Measurements from ENCODE around the gene NUBP2. TPM values are rescaled to one million over a fixed set of nuclear protein-coding genes. Genes with fewer than 3 reads are reported as not detected.

The NUBP2 gene
- polyA plus RNA-seq, 4 donors: 32.7 to 58.6 (median 34.8) TPM

DNA sequence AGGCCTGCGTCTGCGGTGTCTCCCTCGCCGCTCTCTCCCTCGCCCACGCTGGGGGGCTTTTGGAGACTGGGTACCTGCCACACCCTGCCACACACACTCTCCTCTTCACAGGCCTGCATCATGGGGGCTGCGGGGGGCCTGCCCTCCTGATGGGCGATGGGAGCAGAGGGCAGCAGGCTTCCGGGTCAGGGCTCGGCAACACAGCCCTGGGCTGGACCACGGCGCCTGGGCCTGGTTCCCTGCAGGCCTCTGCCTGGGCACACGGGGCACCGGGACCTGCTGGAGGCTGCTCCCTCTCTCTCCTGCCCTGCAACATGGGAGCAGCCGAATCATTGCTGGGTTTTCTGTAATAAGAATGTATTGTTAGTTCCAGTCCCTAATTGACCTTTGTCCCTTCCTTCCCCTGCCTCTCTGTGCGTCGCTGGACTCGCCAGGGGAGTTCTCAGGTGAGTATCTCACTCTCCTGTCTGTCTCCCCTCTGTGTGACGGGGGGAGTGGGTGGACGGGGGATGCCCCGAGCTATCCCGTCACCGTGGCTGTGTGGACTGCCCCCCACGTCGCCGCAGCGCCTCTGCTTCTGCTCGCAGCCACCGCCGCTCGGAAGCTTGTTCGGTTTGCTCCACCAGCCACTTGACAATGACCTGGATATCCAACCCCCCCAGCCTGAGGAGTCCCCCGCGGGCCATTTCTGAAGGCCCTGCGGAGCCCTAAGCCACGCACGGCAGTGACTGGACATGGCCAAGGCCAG, 24.9 kb upstream of the NUBP2 start:
- DNase-seq (ENCODE audit: low read depth in 4 of 4, low spot score in 3 of 4): no peak

DNA sequence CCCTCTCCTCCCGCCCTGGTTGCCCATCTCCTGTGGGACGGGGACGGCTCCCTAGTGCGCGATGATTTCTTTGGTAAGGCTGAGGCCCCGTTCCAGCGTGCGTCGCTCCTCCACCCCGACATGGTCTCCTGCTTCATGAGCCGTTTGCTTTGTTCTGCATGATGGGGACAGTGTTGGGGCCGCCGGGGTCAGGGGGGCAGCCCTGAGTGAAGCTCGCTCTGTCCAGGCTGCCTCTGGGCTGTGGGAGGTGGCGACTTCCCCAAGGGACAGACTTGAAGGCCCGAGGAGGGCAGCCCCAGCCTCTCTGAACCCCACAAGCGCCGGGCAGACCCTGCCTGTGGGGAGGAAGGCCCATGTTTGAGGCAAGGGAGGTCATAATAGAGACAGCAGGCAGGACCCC, 23.8 kb upstream of the NUBP2 start:
- DNase-seq (ENCODE audit: low read depth in 4 of 4, low spot score in 3 of 4): no peak

DNA sequence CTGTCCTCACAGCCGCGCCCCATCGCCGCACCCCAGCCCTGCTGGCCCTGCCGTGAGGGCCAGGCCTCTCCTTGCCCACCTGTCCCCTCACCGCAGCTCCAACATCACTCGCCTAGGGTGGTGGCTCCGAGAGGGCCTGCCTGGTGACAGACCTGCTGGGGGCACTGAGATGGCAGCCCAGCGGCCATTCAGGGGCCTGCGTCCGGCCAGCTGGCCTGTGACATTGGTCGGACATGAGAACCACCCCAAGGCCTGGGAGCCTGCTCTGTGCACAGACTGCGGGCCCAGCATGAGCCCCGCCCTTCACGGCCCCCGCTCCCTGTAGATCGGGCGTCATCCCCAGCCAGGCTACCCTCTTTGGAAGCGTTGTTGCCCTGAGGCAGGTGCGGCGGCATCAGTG, 23.2 kb upstream of the NUBP2 start:
- DNase-seq (ENCODE audit: low read depth in 4 of 4, low spot score in 3 of 4): no peak

DNA sequence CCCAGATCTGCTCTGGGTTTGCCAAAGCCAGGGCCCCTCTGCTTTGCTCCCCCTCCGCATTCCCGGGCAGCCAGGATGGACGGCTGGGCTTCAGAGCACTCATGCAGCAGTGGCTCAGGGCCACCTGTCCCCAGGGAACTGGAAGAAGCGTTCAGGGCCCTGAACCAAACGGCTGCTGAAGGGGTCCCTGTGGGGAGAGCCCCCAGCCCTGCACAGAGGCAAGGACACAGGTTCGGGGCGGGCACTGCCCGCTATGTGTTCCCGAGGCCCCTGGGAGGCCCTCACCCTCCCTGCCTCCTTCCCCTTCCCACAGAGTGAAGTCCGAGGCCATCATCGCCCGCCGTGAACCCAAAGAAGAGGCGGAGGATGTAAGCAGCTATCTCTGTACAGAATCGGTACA, 21.8 kb upstream of the NUBP2 start:
- no peak for DNase-seq (ENCODE audit: low read depth in 4 of 4, low spot score in 3 of 4)

DNA sequence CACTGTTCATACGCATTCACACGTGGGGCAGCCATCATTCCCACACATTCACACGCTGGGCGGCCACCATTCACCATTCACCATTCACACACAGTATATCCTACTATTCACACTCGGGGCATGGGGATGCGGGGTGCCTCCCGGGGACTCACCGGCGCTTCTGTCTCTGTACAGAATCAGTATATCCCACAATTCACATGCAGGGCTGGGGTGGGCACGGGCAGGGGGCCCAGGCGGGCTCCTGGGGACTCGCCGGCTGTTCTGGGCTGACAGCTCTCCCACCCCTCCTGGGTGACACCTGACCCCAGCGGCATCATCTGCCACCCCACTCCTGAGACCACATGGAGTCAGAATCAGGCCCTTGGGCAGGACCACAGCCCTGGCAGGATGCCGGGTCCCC, 21.0 kb upstream of the NUBP2 start:
- DNase-seq (ENCODE audit: low read depth in 4 of 4, low spot score in 3 of 4): no peak

- DNase-seq (ENCODE audit: low read depth in 4 of 4, low spot score in 3 of 4): no peak
Observed at GRCh38 chr16:1762196-1762878, 20.4 kb upstream of the NUBP2 start.

- no peak for DNase-seq (ENCODE audit: low read depth in 4 of 4, low spot score in 3 of 4)
Observed at GRCh38 chr16:1762879-1763520, 19.8 kb upstream of the NUBP2 start.

GRCh38 chr16:1763521-1764511, 18.9 kb upstream of the NUBP2 start:
- no peak for DNase-seq (ENCODE audit: low read depth in 4 of 4, low spot score in 3 of 4)

DNA sequence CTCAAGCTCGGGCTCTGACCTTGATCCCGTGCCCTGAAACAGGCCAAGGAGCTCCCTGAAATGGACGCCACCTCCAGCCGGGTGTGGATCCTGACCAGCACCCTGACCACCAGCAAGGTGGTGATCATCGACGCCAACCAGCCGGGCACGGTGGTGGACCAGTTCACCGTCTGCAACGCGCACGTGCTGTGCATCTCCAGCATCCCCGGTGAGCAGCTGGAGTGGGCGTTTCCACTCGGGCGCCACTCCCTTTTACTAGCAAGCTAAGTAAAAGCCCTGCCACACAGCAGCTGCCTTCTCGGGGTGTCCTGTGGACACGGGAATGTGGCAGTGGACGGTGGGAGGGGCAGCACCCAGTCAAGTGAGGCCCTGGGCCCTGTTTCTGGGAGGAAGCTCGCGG, 17.8 kb upstream of the NUBP2 start:
- no peak for DNase-seq (ENCODE audit: low read depth in 4 of 4, low spot score in 3 of 4)

- no peak for DNase-seq (ENCODE audit: low read depth in 4 of 4, low spot score in 3 of 4)
Observed at GRCh38 chr16:1765826-1766225, 16.9 kb upstream of the NUBP2 start.

GRCh38 chr16:1766231-1766630, 16.5 kb upstream of the NUBP2 start:
- no peak for DNase-seq (ENCODE audit: low read depth in 4 of 4, low spot score in 3 of 4)

DNA sequence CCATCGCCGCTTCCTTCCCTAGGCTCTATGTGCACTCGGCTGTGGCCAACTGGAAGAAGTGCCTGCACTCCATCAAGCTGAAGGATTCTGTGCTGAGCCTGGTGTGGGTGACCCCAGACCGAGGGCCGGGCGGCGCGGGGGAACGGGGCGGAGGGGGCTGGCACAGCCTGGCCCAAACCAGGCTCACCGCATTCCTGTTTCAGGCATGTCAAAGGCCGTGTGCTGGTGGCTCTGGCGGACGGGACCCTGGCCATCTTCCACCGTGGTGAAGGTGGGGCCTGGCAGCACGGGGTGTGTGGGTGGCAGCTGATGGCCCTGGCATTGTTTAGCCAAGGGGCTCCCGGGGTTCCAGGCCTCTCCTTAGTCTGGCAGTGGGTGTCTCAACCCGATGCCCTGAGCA, 16.1 kb upstream of the NUBP2 start:
- no peak for DNase-seq (ENCODE audit: low read depth in 4 of 4, low spot score in 3 of 4)

DNA sequence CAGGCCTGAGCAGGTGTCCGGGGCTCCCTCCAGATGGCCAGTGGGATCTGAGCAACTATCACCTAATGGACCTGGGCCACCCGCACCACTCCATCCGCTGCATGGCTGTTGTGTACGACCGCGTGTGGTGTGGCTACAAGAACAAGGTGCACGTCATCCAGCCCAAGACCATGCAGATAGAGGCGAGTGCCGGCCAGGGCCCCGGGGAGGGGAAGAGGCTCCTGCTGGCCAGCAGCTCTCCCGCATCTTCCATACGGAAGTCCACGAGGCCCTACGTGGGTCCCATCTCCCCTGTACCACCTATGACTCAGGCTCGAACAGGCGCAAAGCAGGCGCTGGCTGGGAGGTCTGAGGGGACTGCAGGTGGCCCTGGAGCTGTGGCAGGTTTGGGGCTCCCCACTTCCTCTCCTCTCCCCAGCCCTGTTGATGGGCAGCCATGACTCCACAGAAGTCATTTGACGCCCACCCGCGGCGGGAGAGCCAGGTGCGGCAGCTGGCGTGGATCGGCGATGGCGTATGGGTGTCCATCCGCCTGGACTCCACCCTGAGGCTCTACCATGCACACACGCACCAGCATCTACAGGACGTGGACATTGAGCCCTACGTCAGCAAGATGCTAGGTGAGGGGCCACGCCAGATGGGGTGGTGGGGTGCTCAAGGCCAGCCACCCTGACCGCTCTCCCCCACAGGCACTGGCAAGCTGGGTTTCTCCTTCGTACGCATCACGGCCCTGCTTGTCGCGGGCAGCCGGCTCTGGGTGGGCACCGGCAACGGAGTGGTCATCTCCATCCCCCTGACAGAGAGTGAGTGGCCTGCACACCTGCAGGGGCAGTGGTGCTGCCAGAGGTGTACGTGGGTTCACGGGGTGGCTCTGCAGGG, 15.4 kb upstream of the NUBP2 start:
- no peak for DNase-seq (ENCODE audit: low read depth in 4 of 4, low spot score in 3 of 4)

GRCh38 chr16:1768061-1768766, 14.5 kb upstream of the NUBP2 start:
- DNase-seq (ENCODE audit: low read depth in 4 of 4, low spot score in 3 of 4): no peak

- no peak for DNase-seq (ENCODE audit: low read depth in 4 of 4, low spot score in 3 of 4)
Observed at GRCh38 chr16:1768767-1769401, 13.9 kb upstream of the NUBP2 start.

GRCh38 chr16:1769402-1770300, 13.1 kb upstream of the NUBP2 start:
- DNase-seq (ENCODE audit: low read depth in 4 of 4, low spot score in 3 of 4): no peak

DNA sequence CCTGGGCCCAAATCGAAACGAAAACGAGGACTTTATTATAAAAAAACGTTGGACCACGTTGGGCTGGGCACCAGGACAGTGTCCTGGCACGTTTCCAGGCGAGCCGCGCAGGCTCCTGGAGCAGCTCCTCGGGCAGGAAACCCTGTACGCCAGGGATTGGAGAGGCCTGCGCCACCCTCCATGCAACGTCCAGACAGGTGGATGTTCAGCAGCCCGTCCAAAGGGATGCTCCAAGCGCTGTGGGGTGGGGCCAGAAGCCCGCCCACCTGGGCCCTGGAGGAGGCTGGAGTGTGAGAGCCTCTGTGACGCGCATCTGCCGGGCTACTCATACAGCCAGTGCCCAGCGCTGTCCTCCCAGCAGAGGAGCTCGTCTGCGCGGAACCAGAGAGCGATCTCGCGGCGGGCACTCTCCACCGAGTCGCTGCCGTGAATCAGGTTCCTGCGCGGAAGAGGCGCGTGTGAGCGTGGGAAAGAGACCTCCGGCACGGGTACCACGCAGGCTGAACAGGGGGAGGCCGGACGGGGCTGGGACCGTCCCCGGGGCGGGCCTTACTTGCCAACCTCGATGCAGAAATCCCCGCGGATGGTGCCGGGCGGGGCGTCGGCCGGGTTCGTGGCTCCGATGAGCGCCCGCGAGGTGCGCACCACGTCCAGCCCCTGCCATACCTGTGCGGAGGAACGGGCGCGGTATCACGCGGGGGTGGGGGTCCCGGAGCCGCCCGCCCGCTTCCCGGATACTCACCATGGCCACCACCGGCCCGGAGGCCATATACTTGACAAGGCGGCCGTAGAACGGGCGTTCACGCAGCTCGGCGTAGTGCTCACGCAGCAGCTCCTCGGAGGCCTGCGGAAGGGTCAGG, 12.2 kb upstream of the NUBP2 start:
- DNase-seq (ENCODE audit: low read depth in 4 of 4, low spot score in 3 of 4): no peak

Data from left renal pelvis (tissue), 4 donors.